ENCODE data around the gene PYGO1. TPM values are rescaled to one million over a fixed set of nuclear protein-coding genes. Genes with fewer than 3 reads are reported as not detected.
"Not testable (repeated sequence)": the region's sequence is repeated elsewhere in the genome, so short reads cannot be mapped to it uniquely, and the experiment has no call there.

The PYGO1 gene
- total and polyA plus RNA-seq, 2 experiments from 2014 or later, result 5.4 to 10.7 TPM

- not testable (repeated sequence) for H3K27ac ChIP-seq; H3K4me1 ChIP-seq (ENCODE audit: low read depth); H3K4me3 ChIP-seq; H3K27me3 ChIP-seq; H3K36me3 ChIP-seq; H3K9me3 ChIP-seq (ENCODE audit: low read depth)
- peak; percentile 42 to 55 for DNase-seq (ENCODE audit: low read depth in 1 of 2, low spot score in 1 of 2)
- TF ChIP-seq CTCF (IDR thresholded peaks at IDR 0.05; ENCODE audit: low read depth, low read length), result peak; percentile 53
These were observed 74.3 kb downstream of the PYGO1 start for GRCh38 chr15:55513621-55514413.

- no peak for TF ChIP-seq CTCF (IDR thresholded peaks at IDR 0.05; ENCODE audit: low read depth, low read length)
- Histone ChIP-seq H3K4me3 (no peak overlapping the region), H3K27ac (no peak overlapping the region), H3K36me3 (no peaks in the 10 kb centered on the region), H3K9me3 (ENCODE audit: low read depth) (no peaks in the 10 kb centered on the region), H3K4me1 (ENCODE audit: low read depth) (no peaks in the 10 kb centered on the region), H3K27me3 (no peaks in the 10 kb centered on the region)
- no peak for DNase-seq (ENCODE audit: low read depth in 1 of 2, low spot score in 1 of 2)
These were observed 75.0 kb downstream of the PYGO1 start for GRCh38 chr15:55513152-55513551.

- no peak overlapping the region for H3K4me3 ChIP-seq
- no peaks in the 10 kb centered on the region for H3K9me3 ChIP-seq (ENCODE audit: low read depth)
- H3K4me1 ChIP-seq (ENCODE audit: low read depth), result no peaks in the 10 kb centered on the region
- no peak for DNase-seq (ENCODE audit: low read depth in 1 of 2, low spot score in 1 of 2)
- H3K27ac ChIP-seq, result no peak overlapping the region
- no peak for TF ChIP-seq CTCF (IDR thresholded peaks at IDR 0.05; ENCODE audit: low read depth, low read length)
- no peaks in the 10 kb centered on the region for H3K36me3 ChIP-seq
- H3K27me3 ChIP-seq, result no peaks in the 10 kb centered on the region
These were observed 80.6 kb downstream of the PYGO1 start for GRCh38 chr15:55507567-55507966.

GRCh38 chr15:55505407-55505806 is 82.7 kb downstream of the PYGO1 start:
- H3K4me1 ChIP-seq (ENCODE audit: low read depth); H3K27ac ChIP-seq; H3K4me3 ChIP-seq; H3K27me3 ChIP-seq; DNase-seq (ENCODE audit: low read depth in 1 of 2, low spot score in 1 of 2); H3K9me3 ChIP-seq (ENCODE audit: low read depth); H3K36me3 ChIP-seq: not testable (repeated sequence)

GRCh38 chr15:55499151-55499550 is 89.0 kb downstream of the PYGO1 start:
- Histone ChIP-seq H3K36me3 (no peaks in the 10 kb centered on the region), H3K27ac (no peak overlapping the region), H3K27me3 (no peaks in the 10 kb centered on the region), H3K9me3 (ENCODE audit: low read depth) (no peaks in the 10 kb centered on the region), H3K4me1 (ENCODE audit: low read depth) (no peaks in the 10 kb centered on the region), H3K4me3 (no peak overlapping the region)
- TF ChIP-seq CTCF (IDR thresholded peaks at IDR 0.05; ENCODE audit: low read depth, low read length), result no peak
- no peak for DNase-seq (ENCODE audit: low read depth in 1 of 2, low spot score in 1 of 2)

GRCh38 chr15:55498109-55498938 is 89.8 kb downstream of the PYGO1 start:
- H3K9me3 ChIP-seq (ENCODE audit: low read depth); H3K27ac ChIP-seq; H3K4me1 ChIP-seq (ENCODE audit: low read depth); H3K36me3 ChIP-seq; H3K27me3 ChIP-seq: not testable (repeated sequence)
- peak overlapping the region; percentile 42 for H3K4me3 ChIP-seq
- peak; percentile 91 to 94 for DNase-seq (ENCODE audit: low read depth in 1 of 2, low spot score in 1 of 2)

All from cardiac muscle cell (in vitro differentiated cells and primary cell).